HG03442 (cell line): ENCODE measurements around the gene CCDC194.

ENCODE experiments used
- ATAC-seq: cut with Tn5 transposase; IDR thresholded peaks from one replicate; pipeline ENCODE4 v1.9.1; 2021; ENCODE audit warnings: mild to moderate bottlenecking, moderate library complexity; ENCODE audit not compliant: unreplicated experiment

CCDC194 gene

GRCh38 chr19:17406046-17406886, 12.3 kb upstream of the CCDC194 start:
- peak; percentile 16 for ATAC-seq

DNA sequence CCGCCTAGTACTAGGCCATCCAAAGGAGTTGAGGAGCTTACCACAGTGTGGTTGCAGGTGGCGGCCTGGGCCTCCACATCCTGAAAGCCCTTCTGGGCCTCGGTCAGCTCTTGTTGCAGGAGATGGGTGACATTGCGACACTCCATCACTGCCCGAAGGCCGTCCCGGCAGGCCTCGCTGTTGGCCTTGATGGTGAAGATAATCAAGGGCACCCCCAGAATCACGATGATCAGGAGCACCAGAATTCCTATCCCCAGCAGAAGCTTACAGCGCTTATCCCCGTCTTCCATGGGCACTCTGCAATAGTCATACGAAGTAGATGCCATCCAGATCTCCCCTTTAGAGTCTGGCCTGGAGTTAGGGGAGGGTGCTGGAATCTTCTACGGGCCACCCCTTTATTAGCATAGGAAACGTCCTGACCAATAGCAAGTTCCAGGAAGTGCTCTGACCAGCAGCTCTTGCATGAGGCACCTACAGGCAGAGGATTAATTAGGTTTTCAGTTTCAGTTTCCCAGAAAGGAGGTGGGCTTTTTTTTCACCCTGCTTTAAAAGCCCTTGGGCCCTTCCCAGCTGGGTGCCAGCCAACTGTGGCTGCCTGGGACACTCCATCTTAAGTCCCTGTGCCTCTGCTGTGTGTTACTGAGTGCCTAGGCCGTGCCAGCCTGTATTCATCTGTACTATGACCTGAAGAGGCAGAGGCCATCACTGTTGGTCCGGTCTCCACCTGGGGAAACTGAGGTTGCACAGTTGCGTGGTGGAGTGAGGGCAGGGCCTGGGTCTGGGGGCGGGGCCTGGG, 11.5 kb upstream of the CCDC194 start, which contains the start of gene BST2:
Gene BST2, minus strand, starts transcription at position 381 of the 796 bp plus-strand sequence. Its CDS starts 55 bp downstream, at position 326.
- peak; percentile 70 for ATAC-seq

GRCh38 chr19:17404621-17405249, 10.7 kb upstream of the CCDC194 start:
- ATAC-seq, result no peak

GRCh38 chr19:17404015-17404414, 10.0 kb upstream of the CCDC194 start:
- ATAC-seq, result no peak

DNA sequence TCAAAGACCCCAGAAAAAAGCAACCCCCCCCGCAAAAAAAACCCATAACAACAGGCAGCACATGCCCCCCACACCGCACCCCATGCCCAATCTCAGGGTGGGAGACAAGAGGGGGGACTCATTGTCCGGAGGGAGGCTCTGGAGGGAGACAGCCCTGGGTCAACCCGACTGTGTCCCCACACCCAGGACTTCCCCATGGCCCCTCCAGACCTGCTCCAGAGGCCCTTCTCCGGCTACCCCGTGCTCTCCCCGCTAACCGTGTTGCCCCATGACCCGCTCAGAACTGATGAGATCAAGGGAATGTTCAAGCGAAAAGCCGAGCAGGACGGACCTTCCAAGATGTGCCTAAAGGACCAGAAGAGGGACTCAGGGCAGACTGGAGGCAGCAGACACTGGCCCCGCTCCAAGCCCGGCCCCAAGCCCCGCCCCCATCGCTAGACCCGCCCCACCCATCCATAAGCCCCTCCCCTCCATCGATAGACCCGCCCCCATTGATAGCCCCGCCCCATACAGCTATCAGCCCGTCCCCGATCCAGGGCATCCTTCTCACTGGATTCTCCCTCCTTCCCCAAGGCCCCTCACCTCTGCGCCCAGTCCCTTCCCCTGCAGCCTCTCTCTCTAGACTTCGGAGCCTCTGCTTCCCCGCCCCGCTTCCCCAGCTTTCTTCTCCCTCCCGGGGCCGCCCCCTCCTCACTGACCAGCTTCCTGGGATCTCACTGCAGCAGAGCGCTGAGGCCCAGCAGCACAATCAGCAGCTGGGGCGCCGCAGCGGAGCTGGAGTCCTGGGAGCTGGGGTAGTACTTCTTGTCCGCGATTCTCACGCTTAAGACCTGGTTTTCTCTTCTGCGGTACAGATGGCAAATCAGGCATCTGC, 9.2 kb upstream of the CCDC194 start:
- ATAC-seq, result no peak

- ATAC-seq, result no peak
Observed at GRCh38 chr19:17401628-17402027, 7.6 kb upstream of the CCDC194 start.

GRCh38 chr19:17398902-17399527, 5.0 kb upstream of the CCDC194 start:
- no peak for ATAC-seq

- no peak for ATAC-seq
Observed at GRCh38 chr19:17394891-17395415, 957 bp upstream of the CCDC194 start.

GRCh38 chr19:17393002-17393401, 994 bp downstream of the CCDC194 start:
- no peak for ATAC-seq

DNA sequence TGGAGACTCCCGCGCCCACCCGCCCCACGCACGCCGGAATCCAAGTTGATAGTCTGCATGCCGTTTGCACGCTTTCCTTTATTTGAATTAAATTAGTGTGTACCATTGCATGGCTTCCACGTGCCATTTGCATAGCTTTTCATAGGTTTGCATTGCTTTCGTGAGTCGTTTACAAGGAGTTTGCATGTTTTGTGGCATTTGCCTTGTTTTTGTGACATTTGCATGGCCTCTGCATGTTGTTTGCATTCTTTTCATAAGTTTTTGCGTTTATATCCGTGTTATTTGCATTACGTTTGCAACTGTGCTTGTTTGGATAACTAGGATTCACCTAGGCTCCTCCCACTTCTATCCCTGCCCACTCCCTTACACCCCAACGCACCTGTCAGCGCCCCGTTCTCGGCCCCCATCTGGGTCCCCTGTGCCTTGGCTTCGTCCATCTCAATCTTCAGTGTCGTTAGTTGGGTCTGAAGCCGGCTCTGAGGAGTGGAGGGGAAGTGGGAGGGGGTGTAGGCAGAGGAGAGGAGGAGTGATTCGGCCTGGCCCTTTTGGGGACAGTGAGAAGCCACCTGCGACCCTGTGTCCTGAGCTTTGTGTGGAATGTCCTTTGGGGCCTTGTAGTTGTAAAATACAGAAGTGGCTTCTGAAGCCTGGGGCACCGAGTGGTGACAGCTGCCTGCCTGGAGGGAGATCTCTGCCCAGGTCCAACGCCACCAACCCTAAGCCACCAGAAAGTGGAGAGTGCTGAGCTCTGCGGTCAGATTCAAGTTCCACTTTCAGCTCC, 2.4 kb downstream of the CCDC194 start:
- no peak for ATAC-seq

DNA sequence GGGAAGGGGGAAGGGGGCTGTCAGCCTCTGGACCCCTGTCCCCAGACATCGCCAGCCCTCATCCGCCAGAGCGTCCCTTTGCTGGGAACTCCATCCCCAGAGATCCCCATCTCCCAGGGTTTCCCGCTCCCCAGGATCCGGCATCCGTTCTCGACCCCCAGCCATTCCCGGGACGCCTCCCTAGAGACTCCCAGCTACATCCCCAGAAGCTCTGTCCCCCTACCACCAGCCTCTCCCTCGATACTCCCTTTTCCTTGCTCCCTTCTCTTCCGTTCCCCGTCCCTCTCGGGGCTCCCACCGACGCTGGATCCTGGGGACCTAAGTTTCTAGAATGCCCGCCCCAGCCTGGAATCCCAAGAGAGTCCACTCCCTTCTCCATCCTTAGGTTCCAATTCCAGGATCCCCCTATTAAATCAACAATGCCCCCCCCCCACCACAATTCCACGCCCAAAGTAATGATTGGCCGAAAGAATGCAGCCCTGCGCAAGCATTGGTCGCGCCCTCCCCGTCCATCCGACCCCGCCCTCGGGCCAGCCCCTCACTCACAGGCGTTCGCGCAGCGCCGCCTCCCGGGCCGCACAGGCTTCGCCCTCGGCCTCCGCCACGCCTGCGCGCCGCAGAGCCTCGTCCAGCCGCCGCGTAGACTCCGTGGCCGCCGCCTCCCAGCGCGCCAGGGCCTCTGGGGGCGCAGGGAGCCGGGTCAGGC, 3.2 kb downstream of the CCDC194 start:
- ATAC-seq, result peak; percentile 93

DNA sequence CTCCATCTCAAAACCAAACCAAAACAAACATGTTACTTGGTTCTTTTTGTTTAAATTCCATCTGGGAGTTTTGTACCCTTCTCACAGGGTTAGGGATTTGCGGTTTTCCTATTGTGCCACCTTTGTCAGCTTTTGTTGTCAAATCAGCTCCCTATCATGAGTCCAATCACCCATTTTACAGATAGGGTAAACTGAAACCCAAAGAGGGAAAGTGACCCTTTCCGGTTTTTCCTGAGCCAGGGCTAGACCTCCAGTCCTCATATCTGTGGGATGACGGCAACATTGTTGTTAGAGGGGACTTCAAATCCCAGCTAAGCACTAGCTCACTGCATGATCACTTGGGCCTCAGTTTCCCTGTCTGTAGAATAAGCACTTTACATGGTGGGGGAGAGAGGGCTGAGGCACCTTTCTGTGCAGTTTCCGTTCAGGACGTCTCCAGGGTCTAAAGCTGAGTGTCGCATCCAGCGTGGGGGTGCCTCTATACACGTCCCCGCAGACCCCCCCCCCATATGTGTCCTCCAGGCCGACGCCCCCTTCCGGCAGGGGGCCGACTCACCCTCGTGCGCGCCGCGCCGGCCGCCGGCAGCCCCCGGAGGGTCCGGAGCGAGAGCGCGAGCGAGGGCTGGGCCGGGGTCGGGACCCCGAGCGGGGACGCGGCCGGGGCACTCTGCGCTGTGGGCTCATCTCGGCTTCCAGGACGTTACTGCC, 3.9 kb downstream of the CCDC194 start:
- ATAC-seq, result no peak

GRCh38 chr19:17389288-17389687, 4.7 kb downstream of the CCDC194 start:
- no peak for ATAC-seq

- no peak for ATAC-seq
Observed at GRCh38 chr19:17385878-17386611, 8.0 kb downstream of the CCDC194 start.

- no peak for ATAC-seq
Observed at GRCh38 chr19:17380426-17381138, 13.4 kb downstream of the CCDC194 start.

GRCh38 chr19:17379221-17379631, 14.8 kb downstream of the CCDC194 start:
- no peak for ATAC-seq
